ENCODE results near the gene ZFPM1. TPM values are rescaled to one million over a fixed set of nuclear protein-coding genes. Genes with fewer than 3 reads are reported as not detected.

Gene ZFPM1
- total RNA-seq, 2 donors from 2014 or later, result 4.1 to 21.5 TPM

- no peaks in the 10 kb centered on the region for H3K4me1 ChIP-seq (replicated peaks)
- TF ChIP-seq POLR2AphosphoS5 (IDR thresholded peaks at IDR 0.05) (no peak), CTCF (IDR thresholded peaks at IDR 0.05) (no peak), POLR2A (IDR thresholded peaks at IDR 0.05) (no peak)
- no peak overlapping the region for H3K4me3 ChIP-seq
- no peaks in the 10 kb centered on the region for H3K27me3 ChIP-seq (replicated peaks; ENCODE audit: insufficient read depth)
- H3K9me3 ChIP-seq, result no peaks in the 10 kb centered on the region
- H3K36me3 ChIP-seq, result no peaks in the 10 kb centered on the region
- no peak overlapping the region for H3K27ac ChIP-seq
- intact Hi-C loops (cut with DNase I), result loop anchor here (10.0 kb wide), 1 partner anchor 119 kb away; no protein-coding TSS in a partner anchor
- 75% methylated on average over 14 of the region's 25 CpGs for WGBS
- no peak for DNase-seq (ENCODE audit: low spot score)
These were observed 7.5 kb upstream of the ZFPM1 start for GRCh38 chr16:88445583-88445960.

- Histone ChIP-seq H3K27ac (no peak overlapping the region), H3K9me3 (no peaks in the 10 kb centered on the region), H3K36me3 (no peaks in the 10 kb centered on the region), H3K4me1 (replicated peaks) (no peaks in the 10 kb centered on the region), H3K27me3 (replicated peaks; ENCODE audit: insufficient read depth) (no peaks in the 10 kb centered on the region), H3K4me3 (no peak overlapping the region)
- WGBS, result 85% methylated on average over 25 of the region's 25 CpGs
- TF ChIP-seq POLR2AphosphoS5 (IDR thresholded peaks at IDR 0.05), result no peak
- no peak for TF ChIP-seq POLR2A (IDR thresholded peaks at IDR 0.05)
- no peak for TF ChIP-seq CTCF (IDR thresholded peaks at IDR 0.05)
- intact Hi-C loops (cut with DNase I), result loop anchor here (10.0 kb wide), 1 partner anchor 119 kb away; no protein-coding TSS in a partner anchor
- no peak for DNase-seq (ENCODE audit: low spot score)
These were observed 7.0 kb upstream of the ZFPM1 start for GRCh38 chr16:88446061-88446460.

GRCh38 chr16:88446736-88447135, 6.3 kb upstream of the ZFPM1 start:
- no peak overlapping the region for H3K27ac ChIP-seq
- H3K4me3 ChIP-seq, result no peak overlapping the region
- H3K27me3 ChIP-seq (replicated peaks; ENCODE audit: insufficient read depth), result no peaks in the 10 kb centered on the region
- TF ChIP-seq POLR2AphosphoS5 (IDR thresholded peaks at IDR 0.05), result no peak
- no peak for TF ChIP-seq CTCF (IDR thresholded peaks at IDR 0.05)
- TF ChIP-seq POLR2A (IDR thresholded peaks at IDR 0.05), result no peak
- no peaks in the 10 kb centered on the region for H3K9me3 ChIP-seq
- DNase-seq (ENCODE audit: low spot score), result no peak
- 90% methylated on average over 26 of the region's 26 CpGs for WGBS
- intact Hi-C loops (cut with DNase I), result loop anchor here (10.0 kb wide), 1 partner anchor 118 kb away; no protein-coding TSS in a partner anchor
- no peaks in the 10 kb centered on the region for H3K36me3 ChIP-seq
- no peaks in the 10 kb centered on the region for H3K4me1 ChIP-seq (replicated peaks)

GRCh38 chr16:88447881-88448280, 5.2 kb upstream of the ZFPM1 start:
- no peak overlapping the region for H3K4me3 ChIP-seq
- 77% methylated on average over 5 of the region's 5 CpGs for WGBS
- no peak for DNase-seq (ENCODE audit: low spot score)
- no peaks in the 10 kb centered on the region for H3K36me3 ChIP-seq
- no peaks in the 10 kb centered on the region for H3K9me3 ChIP-seq
- intact Hi-C loops (cut with DNase I), result loop anchor here (10.0 kb wide), 1 partner anchor 117 kb away; no protein-coding TSS in a partner anchor
- H3K27me3 ChIP-seq (replicated peaks; ENCODE audit: insufficient read depth), result no peaks in the 10 kb centered on the region
- no peaks in the 10 kb centered on the region for H3K4me1 ChIP-seq (replicated peaks)
- TF ChIP-seq POLR2A (IDR thresholded peaks at IDR 0.05) (no peak), CTCF (IDR thresholded peaks at IDR 0.05) (no peak), POLR2AphosphoS5 (IDR thresholded peaks at IDR 0.05) (no peak)
- H3K27ac ChIP-seq, result no peak overlapping the region

- 71% methylated on average over 26 of the region's 26 CpGs for WGBS
- H3K9me3 ChIP-seq, result no peaks in the 10 kb centered on the region
- no peak overlapping the region for H3K27ac ChIP-seq
- intact Hi-C loops (cut with DNase I), result loop anchor here (10.0 kb wide), 1 partner anchor 116 kb away; no protein-coding TSS in a partner anchor
- H3K4me3 ChIP-seq, result no peak overlapping the region
- no peaks in the 10 kb centered on the region for H3K27me3 ChIP-seq (replicated peaks; ENCODE audit: insufficient read depth)
- H3K36me3 ChIP-seq, result no peaks in the 10 kb centered on the region
- TF ChIP-seq POLR2A (IDR thresholded peaks at IDR 0.05) (no peak), POLR2AphosphoS5 (IDR thresholded peaks at IDR 0.05) (no peak), CTCF (IDR thresholded peaks at IDR 0.05) (no peak)
- DNase-seq (ENCODE audit: low spot score), result no peak
- no peaks in the 10 kb centered on the region for H3K4me1 ChIP-seq (replicated peaks)
These were observed 4.4 kb upstream of the ZFPM1 start for GRCh38 chr16:88448461-88449266.

Data from prostate gland (tissue), 2 donors.